CD4-positive, alpha-beta memory T cell (primary cell): ENCODE data around the gene CLRN3. TPM values are rescaled to one million over a fixed set of nuclear protein-coding genes. Genes with fewer than 3 reads are reported as not detected.

Experiments
- CTCF ChIA-PET: fragments of 350-600 bp; sonication (Branson Sonifier 250); formaldehyde crosslinking; loops from one replicate; lab custom pipeline; 2021; ENCODE audit warnings: inconsistent platforms; ENCODE audit not compliant: partially characterized antibody; lab: Charles Lee
- POLR2A ChIA-PET: fragments of 350-600 bp; sonication (Branson Sonifier 250); formaldehyde crosslinking; loops from one replicate; lab custom pipeline; 2021; ENCODE audit not compliant: partially characterized antibody; lab: Charles Lee
- DNase-seq, 5 donors: peaks; one replicate each; pipeline versions ENCODE4 v3.0.0 to v3.0.0-alpha.2; 2020 to 2022; ENCODE audit warnings: mixed read lengths in 1 of 5
- H3K27ac ChIP-seq: one replicate; pipeline ENCODE4 v1.7.0; 2013; ENCODE audit warnings: low read depth, low read length
- H3K27me3 ChIP-seq: 2 replicates; pipeline ENCODE4 v1.7.0; 2013; ENCODE audit warnings: mild to moderate bottlenecking, low read length, moderate library complexity; ENCODE audit not compliant: insufficient read depth
- H3K36me3 ChIP-seq: 2 replicates; pipeline ENCODE4 v1.7.0; 2013; ENCODE audit warnings: mild to moderate bottlenecking, low read length, moderate library complexity; ENCODE audit not compliant: insufficient read depth
- H3K4me1 ChIP-seq: 2 replicates; pipeline ENCODE4 v1.7.0; 2013; ENCODE audit warnings: mild to moderate bottlenecking, low read length, moderate library complexity; ENCODE audit not compliant: insufficient read depth
- H3K4me3 ChIP-seq, 2 donors: one replicate each; pipeline ENCODE4 v1.7.0; 2013; ENCODE audit warnings: low read length in 2 of 2, mild to moderate bottlenecking in 1 of 2
- H3K9me3 ChIP-seq, 2 donors: one replicate each; pipeline ENCODE4 v1.7.0; 2013; ENCODE audit warnings: low read length in 2 of 2, control low read depth in 1 of 2; ENCODE audit not compliant: control insufficient read depth in 1 of 2
- H3K27ac Mint-ChIP-seq, 7 donors: one replicate each; pipeline ENCODE4 v1.8.0; 2020 to 2021; ENCODE audit warnings: mixed read lengths in 7 of 7, mild to moderate bottlenecking in 6 of 7, inconsistent platforms in 3 of 7, moderate library complexity in 3 of 7
- H3K27me3 Mint-ChIP-seq, 2 donors: one replicate each; pipeline ENCODE4 v1.8.0; 2020 to 2021; ENCODE audit warnings: mixed read lengths in 2 of 2
- H3K36me3 Mint-ChIP-seq, 2 donors: one replicate each; pipeline ENCODE4 v1.8.0; 2020 to 2021; ENCODE audit warnings: mixed read lengths in 2 of 2, inconsistent platforms in 1 of 2, mild to moderate bottlenecking in 1 of 2
- H3K4me1 Mint-ChIP-seq, 4 donors: one replicate each; pipeline ENCODE4 v1.8.0; 2020 to 2021; ENCODE audit warnings: mixed read lengths in 4 of 4, mild to moderate bottlenecking in 1 of 4
- H3K4me3 Mint-ChIP-seq, 8 donors: one replicate each; pipeline ENCODE4 v1.8.0; 2020 to 2021; ENCODE audit warnings: mixed read lengths in 8 of 8, mild to moderate bottlenecking in 7 of 8, moderate library complexity in 6 of 8, inconsistent platforms in 3 of 8
- H3K9me3 Mint-ChIP-seq, 8 donors: one replicate each; pipeline ENCODE4 v1.8.0; 2020 to 2021; ENCODE audit warnings: mixed read lengths in 8 of 8, mild to moderate bottlenecking in 5 of 8, inconsistent platforms in 3 of 8, moderate library complexity in 1 of 8
- intact Hi-C: fragments of 100-400 bp; cut with micrococcal nuclease; formaldehyde crosslinking; loops from one replicate; pipeline ENCODE4 v1.15.1; 2023
- polyA plus RNA-seq, 2 donors: library from polyadenylated mRNA; unstranded; fragments of 300-500 nt; fragmentation: Illumina TruSeq; gene quantifications; one replicate each; pipeline ENCODE4 v1.2.3, GENCODE V29; 2021
- total RNA-seq, 2 experiments: library from RNA; stranded (reverse); gene quantifications; one replicate each; pipeline ENCODE4 v1.2.3, GENCODE V29; 2021

Gene CLRN3
- total and polyA plus RNA-seq, 4 experiments from 2014 or later, result not detected

GRCh38 chr10:127933271-127933670, 40.5 kb upstream of the CLRN3 start:
- H3K4me3 ChIP-seq, result no peak overlapping the region
- no peak for DNase-seq
- no peak overlapping the region for H3K27ac Mint-ChIP-seq
- H3K9me3 ChIP-seq, result no peaks in the 10 kb centered on the region
- ChIA-PET POLR2A (no interaction called here), CTCF (no interaction called here)
- H3K9me3 Mint-ChIP-seq, result peaks cover 0 to 5% (median 0%) of the 10 kb centered on the region in 8 donors
- peaks cover 2 to 8% of the 10 kb centered on the region in 2 donors for H3K27me3 Mint-ChIP-seq
- H3K36me3 ChIP-seq, result no peaks in the 10 kb centered on the region
- H3K4me1 ChIP-seq, result no peaks in the 10 kb centered on the region
- H3K36me3 Mint-ChIP-seq, result no peaks in the 10 kb centered on the region
- no peaks in the 10 kb centered on the region for H3K27me3 ChIP-seq
- H3K4me1 Mint-ChIP-seq, result no peaks in the 10 kb centered on the region
- no peak overlapping the region for H3K27ac ChIP-seq
- intact Hi-C loops, result no loop called here
- H3K4me3 Mint-ChIP-seq, result no peak overlapping the region

GRCh38 chr10:127932521-127933270, 40.0 kb upstream of the CLRN3 start:
- Histone ChIP-seq H3K9me3 (no peaks in the 10 kb centered on the region), H3K27ac (no peak overlapping the region), H3K36me3 (no peaks in the 10 kb centered on the region), H3K4me1 (no peaks in the 10 kb centered on the region), H3K27me3 (no peaks in the 10 kb centered on the region), H3K4me3 (no peak overlapping the region)
- Mint-ChIP-seq H3K4me3 (no peak overlapping the region), H3K27ac (no peak overlapping the region), H3K4me1 (no peaks in the 10 kb centered on the region), H3K9me3 (peaks cover 0 to 5% (median 0%) of the 10 kb centered on the region in 8 donors), H3K27me3 (peaks cover 2 to 3% of the 10 kb centered on the region in 2 donors), H3K36me3 (no peaks in the 10 kb centered on the region)
- intact Hi-C loops, result no loop called here
- CTCF ChIA-PET, result no interaction called here
- no peak for DNase-seq
- POLR2A ChIA-PET, result no interaction called here

- no peaks in the 10 kb centered on the region for H3K9me3 ChIP-seq
- Mint-ChIP-seq H3K9me3 (peaks cover 0 to 4% (median 0%) of the 10 kb centered on the region in 8 donors), H3K4me3 (no peak overlapping the region), H3K27me3 (no peaks in the 10 kb centered on the region), H3K36me3 (no peaks in the 10 kb centered on the region), H3K4me1 (no peaks in the 10 kb centered on the region), H3K27ac (no peak overlapping the region)
- H3K4me1 ChIP-seq, result no peaks in the 10 kb centered on the region
- DNase-seq, result no peak
- intact Hi-C loops, result no loop called here
- ChIA-PET CTCF (interaction anchor here (1.1 kb wide), 1 partner anchor 22 kb away, joined by 3 read pairs; no protein-coding TSS in a partner anchor), POLR2A (no interaction called here)
- no peaks in the 10 kb centered on the region for H3K27me3 ChIP-seq
- H3K4me3 ChIP-seq, result no peak overlapping the region
- H3K36me3 ChIP-seq, result no peaks in the 10 kb centered on the region
- H3K27ac ChIP-seq, result no peak overlapping the region
Measured at GRCh38 chr10:127928021-127928806, 35.5 kb upstream of the CLRN3 start.

- Mint-ChIP-seq H3K27ac (no peak overlapping the region), H3K27me3 (no peaks in the 10 kb centered on the region), H3K9me3 (no peaks in the 10 kb centered on the region), H3K4me1 (no peaks in the 10 kb centered on the region), H3K36me3 (no peaks in the 10 kb centered on the region), H3K4me3 (no peak overlapping the region)
- H3K9me3 ChIP-seq, result no peaks in the 10 kb centered on the region
- H3K27ac ChIP-seq, result no peak overlapping the region
- CTCF ChIA-PET, result interaction anchor here (0.7 kb wide), 1 partner anchor 1942 kb away, joined by 3 read pairs; no protein-coding TSS in a partner anchor
- H3K36me3 ChIP-seq, result no peaks in the 10 kb centered on the region
- intact Hi-C loops, result no loop called here
- no peak overlapping the region for H3K4me3 ChIP-seq
- POLR2A ChIA-PET, result no interaction called here
- no peaks in the 10 kb centered on the region for H3K4me1 ChIP-seq
- no peaks in the 10 kb centered on the region for H3K27me3 ChIP-seq
- no peak for DNase-seq
Measured at GRCh38 chr10:127926455-127926854, 33.7 kb upstream of the CLRN3 start.

GRCh38 chr10:127925471-127926207, 32.9 kb upstream of the CLRN3 start:
- H3K4me3 ChIP-seq, result no peak overlapping the region
- H3K9me3 Mint-ChIP-seq, result no peaks in the 10 kb centered on the region
- POLR2A ChIA-PET, result no interaction called here
- no peak overlapping the region for H3K27ac Mint-ChIP-seq
- H3K4me1 ChIP-seq, result no peaks in the 10 kb centered on the region
- DNase-seq, result no peak
- no peaks in the 10 kb centered on the region for H3K36me3 ChIP-seq
- intact Hi-C loops, result no loop called here
- no peaks in the 10 kb centered on the region for H3K9me3 ChIP-seq
- no peak overlapping the region for H3K4me3 Mint-ChIP-seq
- no peaks in the 10 kb centered on the region for H3K27me3 Mint-ChIP-seq
- H3K36me3 Mint-ChIP-seq, result no peaks in the 10 kb centered on the region
- no peaks in the 10 kb centered on the region for H3K27me3 ChIP-seq
- CTCF ChIA-PET, result interaction anchor here (1.2 kb wide), 1 partner anchor 86 kb away, joined by 4 read pairs; no protein-coding TSS in a partner anchor
- H3K4me1 Mint-ChIP-seq, result no peaks in the 10 kb centered on the region
- H3K27ac ChIP-seq, result no peak overlapping the region

GRCh38 chr10:127923646-127924045, 30.9 kb upstream of the CLRN3 start:
- H3K27ac Mint-ChIP-seq, result no peak overlapping the region
- intact Hi-C loops, result no loop called here
- POLR2A ChIA-PET, result no interaction called here
- H3K4me3 ChIP-seq, result no peak overlapping the region
- CTCF ChIA-PET, result no interaction called here
- no peaks in the 10 kb centered on the region for H3K9me3 Mint-ChIP-seq
- H3K4me1 ChIP-seq, result no peaks in the 10 kb centered on the region
- peaks cover 0 to 4% (median 0%) of the 10 kb centered on the region in 4 donors for H3K4me1 Mint-ChIP-seq
- no peaks in the 10 kb centered on the region for H3K9me3 ChIP-seq
- DNase-seq, result no peak
- H3K27me3 ChIP-seq, result no peaks in the 10 kb centered on the region
- no peak overlapping the region for H3K27ac ChIP-seq
- H3K4me3 Mint-ChIP-seq, result no peak overlapping the region
- H3K36me3 Mint-ChIP-seq, result no peaks in the 10 kb centered on the region
- H3K36me3 ChIP-seq, result no peaks in the 10 kb centered on the region
- no peaks in the 10 kb centered on the region for H3K27me3 Mint-ChIP-seq
